ENCODE measurements around the gene TMPRSS7.

Gene TMPRSS7

DNA sequence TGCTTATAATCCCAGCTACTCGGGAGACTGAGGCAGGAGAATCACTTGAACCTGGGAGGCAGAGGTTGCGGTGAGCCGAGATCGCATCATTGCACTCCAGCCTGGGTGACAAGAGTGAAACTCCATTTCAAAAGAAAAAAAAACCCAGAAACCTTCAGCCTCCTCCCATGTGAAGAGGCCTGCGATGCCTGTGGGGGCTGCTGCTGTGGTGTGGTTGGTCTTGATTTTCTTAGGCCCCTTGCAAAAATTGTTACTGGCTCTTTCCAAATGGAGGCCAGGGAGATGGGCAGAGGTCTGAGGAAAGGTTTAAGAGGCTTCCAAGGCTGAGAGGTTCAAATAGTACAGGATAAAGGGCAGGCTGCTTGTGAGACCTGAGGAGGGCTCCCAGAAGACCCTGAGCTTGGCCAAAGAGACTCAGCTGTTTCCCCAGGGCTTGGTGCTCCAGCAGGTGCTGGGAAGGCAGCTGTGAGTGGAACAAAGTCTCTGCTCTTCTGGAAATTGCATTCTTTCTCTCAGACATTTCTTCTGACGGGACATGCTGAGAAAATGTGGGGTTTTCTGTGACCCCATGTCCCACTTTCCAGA lies 80.1 kb downstream of the TMPRSS7 start:
- TF ChIP-seq, protein P1, sequence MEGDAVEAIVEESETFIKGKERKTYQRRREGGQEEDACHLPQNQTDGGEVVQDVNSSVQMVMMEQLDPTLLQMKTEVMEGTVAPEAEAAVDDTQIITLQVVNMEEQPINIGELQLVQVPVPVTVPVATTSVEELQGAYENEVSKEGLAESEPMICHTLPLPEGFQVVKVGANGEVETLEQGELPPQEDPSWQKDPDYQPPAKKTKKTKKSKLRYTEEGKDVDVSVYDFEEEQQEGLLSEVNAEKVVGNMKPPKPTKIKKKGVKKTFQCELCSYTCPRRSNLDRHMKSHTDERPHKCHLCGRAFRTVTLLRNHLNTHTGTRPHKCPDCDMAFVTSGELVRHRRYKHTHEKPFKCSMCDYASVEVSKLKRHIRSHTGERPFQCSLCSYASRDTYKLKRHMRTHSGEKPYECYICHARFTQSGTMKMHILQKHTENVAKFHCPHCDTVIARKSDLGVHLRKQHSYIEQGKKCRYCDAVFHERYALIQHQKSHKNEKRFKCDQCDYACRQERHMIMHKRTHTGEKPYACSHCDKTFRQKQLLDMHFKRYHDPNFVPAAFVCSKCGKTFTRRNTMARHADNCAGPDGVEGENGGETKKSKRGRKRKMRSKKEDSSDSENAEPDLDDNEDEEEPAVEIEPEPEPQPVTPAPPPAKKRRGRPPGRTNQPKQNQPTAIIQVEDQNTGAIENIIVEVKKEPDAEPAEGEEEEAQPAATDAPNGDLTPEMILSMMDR (IDR thresholded peaks at IDR 0.05; ENCODE audit: control insufficient read depth, extremely low read depth, insufficient read depth): no peak
- H3K4me3 ChIP-seq (ENCODE audit: low read depth, low read length): no peak overlapping the region
- DNase-seq (ENCODE audit: low read depth): no peak

DNA sequence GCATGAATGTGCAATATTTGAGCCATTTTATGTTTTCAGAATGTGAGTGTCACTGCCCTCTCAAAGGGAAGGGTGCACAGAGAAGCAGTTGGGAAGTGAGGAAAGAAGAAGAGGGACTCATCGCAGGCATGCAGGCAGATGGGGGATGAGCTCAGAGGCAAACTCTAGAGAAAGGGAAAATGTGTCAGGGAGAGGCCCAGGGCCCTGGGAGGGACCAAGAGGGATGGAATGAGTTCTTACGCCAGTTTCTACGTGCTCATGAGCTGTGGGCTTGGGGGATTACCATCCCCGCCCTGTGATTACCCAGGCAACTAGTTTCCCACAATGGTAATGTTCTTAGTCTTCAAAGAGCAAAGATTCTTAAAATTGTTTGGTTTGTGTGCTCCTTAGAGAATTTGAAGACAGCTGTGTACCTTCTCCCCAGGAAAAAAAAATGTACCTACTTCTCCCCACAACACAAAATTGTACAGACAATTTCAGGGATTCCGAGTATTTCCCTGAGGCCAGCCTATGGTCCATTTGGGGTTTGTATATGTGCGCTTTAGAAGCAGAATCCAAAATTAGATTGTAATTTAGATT lies 80.7 kb downstream of the TMPRSS7 start:
- no peak for DNase-seq (ENCODE audit: low read depth)
- TF ChIP-seq, protein P1 (IDR thresholded peaks at IDR 0.05; ENCODE audit: control insufficient read depth, extremely low read depth, insufficient read depth): no peak
- H3K4me3 ChIP-seq (ENCODE audit: low read depth, low read length): no peak overlapping the region

DNA sequence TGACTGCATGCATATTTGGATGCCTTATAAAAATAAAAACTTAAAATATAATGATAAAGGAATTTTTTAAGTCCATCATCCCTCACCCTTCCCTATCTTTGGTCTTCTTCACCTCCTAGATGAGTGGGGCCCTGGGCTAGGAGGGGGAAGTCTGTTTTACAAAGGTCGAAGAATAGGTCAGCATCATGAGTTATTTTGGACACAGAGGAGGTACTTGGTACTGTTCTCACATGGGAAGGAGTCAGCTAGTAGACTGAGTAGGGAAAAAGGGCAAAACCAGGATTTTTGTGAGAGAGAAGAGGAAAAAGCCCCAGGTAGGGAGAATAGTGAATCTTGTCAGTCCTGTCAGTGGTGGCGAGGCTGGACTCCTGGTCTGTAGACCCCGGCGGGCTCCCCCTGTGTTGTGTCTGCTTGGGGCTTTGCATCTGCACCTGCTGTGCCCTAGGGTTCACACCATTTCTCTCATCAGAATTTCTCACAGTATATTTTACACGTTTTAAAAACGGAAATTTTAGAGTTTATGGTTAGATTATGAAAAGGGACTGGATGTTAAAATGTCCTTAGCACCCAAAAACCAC lies 81.4 kb downstream of the TMPRSS7 start:
- TF ChIP-seq, protein P1 (IDR thresholded peaks at IDR 0.05; ENCODE audit: control insufficient read depth, extremely low read depth, insufficient read depth): no peak

DNA sequence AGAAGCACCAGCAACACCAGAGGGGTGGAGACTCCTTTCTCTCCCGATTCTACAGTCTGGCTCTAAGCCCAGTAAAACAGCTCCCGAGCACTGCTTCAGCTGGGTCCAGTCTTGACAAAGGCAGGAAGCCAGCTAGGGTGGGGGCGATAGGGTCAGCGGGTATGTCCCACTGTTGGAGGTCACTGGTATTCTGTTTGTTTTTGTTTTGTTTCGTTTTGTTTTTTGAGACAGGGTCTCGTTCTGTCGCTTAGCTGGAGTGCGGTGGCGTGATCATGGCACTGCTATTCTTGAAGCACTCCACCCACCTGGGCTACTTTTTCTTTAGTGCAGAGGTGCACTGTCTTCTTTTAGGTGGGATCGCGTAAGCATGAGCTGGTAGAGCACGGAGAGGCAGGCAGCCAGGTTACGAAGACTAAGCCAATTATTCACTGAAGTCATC lies 82.2 kb downstream of the TMPRSS7 start:
- TF ChIP-seq, protein P1 (IDR thresholded peaks at IDR 0.05; ENCODE audit: control insufficient read depth, extremely low read depth, insufficient read depth): no peak
- no peak for DNase-seq (ENCODE audit: low read depth)
- H3K4me3 ChIP-seq (ENCODE audit: low read depth, low read length): no peak overlapping the region

More for the DNA sequence above, 81.4 kb downstream of the TMPRSS7 start:
- no peak overlapping the region for H3K4me3 ChIP-seq (ENCODE audit: low read depth, low read length)
- DNase-seq (ENCODE audit: low read depth): no peak

DNA sequence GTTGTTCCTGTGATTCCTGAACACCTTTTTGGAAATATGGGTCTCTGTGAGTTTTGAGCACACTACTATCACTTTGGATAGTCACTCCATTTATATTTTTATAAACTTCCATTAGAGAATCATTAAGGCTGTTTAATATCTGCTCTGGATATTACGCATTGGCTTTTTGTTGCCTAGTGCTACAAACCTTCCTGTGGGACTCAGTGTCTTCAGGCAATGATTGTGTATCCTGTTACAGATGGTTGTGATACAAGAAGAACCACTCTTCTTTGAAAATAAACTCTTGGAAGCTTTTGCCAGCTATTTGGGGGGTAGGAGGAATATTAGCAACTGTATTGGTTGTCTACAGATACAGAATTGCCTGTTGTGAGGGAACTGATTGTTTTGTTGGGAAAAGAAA lies 82.9 kb downstream of the TMPRSS7 start:
- TF ChIP-seq, protein P1 (IDR thresholded peaks at IDR 0.05; ENCODE audit: control insufficient read depth, extremely low read depth, insufficient read depth): no peak
- no peak overlapping the region for H3K4me3 ChIP-seq (ENCODE audit: low read depth, low read length)
- no peak for DNase-seq (ENCODE audit: low read depth)

DNA sequence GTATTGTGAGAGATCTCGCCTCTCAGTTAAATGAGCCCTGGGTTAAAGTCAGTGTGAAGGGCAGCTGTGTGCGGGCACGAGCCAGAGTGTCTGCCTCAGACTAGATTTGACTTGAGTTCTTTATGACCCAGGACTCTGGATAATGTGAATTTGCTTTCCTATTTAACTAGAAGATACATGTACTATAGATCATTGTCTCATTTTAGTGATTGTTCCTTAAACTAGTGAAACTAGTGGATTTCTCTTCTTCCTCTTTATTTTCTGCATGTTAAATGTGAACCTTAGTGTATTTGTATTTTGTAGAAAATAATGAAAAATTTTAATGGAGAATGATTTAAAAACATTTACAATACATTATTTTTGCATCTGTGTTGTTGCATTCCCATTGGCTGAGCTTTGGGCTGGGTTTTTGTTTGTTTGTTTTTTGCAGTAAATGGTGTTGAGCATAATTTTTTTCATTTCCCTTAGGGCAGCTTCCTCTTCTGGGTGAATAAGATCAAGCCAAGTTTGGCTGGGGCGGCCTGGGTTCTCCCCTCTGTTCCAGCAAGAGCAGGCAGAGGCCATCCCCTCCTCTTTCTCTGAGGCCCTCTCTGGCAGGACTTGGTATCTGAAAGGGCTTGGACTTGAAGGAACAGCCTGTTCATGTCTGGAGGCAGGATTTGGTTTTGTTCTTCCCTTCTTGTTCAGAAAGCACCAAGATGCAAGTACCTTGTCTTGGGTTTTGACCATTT lies 83.5 kb downstream of the TMPRSS7 start:
- no peak overlapping the region for H3K4me3 ChIP-seq (ENCODE audit: low read depth, low read length)
- no peak for DNase-seq (ENCODE audit: low read depth)
- TF ChIP-seq, protein P1 (IDR thresholded peaks at IDR 0.05; ENCODE audit: control insufficient read depth, extremely low read depth, insufficient read depth): no peak

All from LNCaP clone FGC (cell line).